Panc1 (cell line): Measurements from ENCODE around the gene ZBTB37.

Experiments
- POLR2AphosphoS5 ChIP-seq: IDR thresholded peaks from 2 replicates; pipeline ENCODE4 v1.6.1; 2012; ENCODE audit warnings: mild to moderate bottlenecking, low read depth, low read length, moderate library complexity
- SIN3A ChIP-seq: IDR thresholded peaks from 2 replicates; pipeline ENCODE4 v1.6.1; 2012; ENCODE audit warnings: low read depth, mild to moderate bottlenecking, low read length, moderate library complexity, borderline replicate concordance; ENCODE audit not compliant: insufficient read depth
- TCF7L2 ChIP-seq: IDR thresholded peaks from 2 replicates; pipeline ENCODE4 v1.6.1; 2011; ENCODE audit warnings: mild to moderate bottlenecking, low read depth, low read length, inconsistent platforms
- TF ChIP-seq, protein P1 (sequence below): fragments of 450-650 bp; IDR thresholded peaks from 2 replicates; pipeline ENCODE4 v1.5.1; 2017; ENCODE audit warnings: mild to moderate bottlenecking
- TF ChIP-seq, protein P2 (sequence below), 2 experiments: IDR thresholded peaks; 2 replicates each; pipeline ENCODE4 v1.6.1; 2011 to 2012; ENCODE audit warnings: low read depth in 2 of 2, control low read depth in 1 of 2, low read length in 1 of 2, mild to moderate bottlenecking in 1 of 2, moderate library complexity in 1 of 2; ENCODE audit not compliant: insufficient read depth in 1 of 2

DNA sequence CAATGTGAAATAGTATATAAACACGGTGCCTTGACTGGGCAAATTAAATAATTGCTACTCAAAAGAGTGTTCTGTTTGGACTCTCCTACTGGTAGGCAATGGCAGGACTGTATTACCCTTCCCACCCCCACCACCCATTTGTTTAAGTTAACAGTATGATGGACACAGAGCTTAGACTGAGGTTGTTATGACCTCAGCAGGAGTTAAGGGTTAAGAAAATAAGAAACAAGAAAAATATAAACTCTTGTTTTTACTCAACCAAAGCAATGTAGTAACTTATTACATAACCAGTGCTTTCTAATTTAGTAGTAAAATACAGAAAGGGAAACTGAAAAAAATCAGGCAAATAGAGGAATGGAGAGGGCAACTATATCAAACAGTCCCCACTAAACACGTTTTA lies 68.9 kb downstream of the ZBTB37 start:
- TF ChIP-seq POLR2AphosphoS5, result no peak
- TF ChIP-seq, protein P1, sequence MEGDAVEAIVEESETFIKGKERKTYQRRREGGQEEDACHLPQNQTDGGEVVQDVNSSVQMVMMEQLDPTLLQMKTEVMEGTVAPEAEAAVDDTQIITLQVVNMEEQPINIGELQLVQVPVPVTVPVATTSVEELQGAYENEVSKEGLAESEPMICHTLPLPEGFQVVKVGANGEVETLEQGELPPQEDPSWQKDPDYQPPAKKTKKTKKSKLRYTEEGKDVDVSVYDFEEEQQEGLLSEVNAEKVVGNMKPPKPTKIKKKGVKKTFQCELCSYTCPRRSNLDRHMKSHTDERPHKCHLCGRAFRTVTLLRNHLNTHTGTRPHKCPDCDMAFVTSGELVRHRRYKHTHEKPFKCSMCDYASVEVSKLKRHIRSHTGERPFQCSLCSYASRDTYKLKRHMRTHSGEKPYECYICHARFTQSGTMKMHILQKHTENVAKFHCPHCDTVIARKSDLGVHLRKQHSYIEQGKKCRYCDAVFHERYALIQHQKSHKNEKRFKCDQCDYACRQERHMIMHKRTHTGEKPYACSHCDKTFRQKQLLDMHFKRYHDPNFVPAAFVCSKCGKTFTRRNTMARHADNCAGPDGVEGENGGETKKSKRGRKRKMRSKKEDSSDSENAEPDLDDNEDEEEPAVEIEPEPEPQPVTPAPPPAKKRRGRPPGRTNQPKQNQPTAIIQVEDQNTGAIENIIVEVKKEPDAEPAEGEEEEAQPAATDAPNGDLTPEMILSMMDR, result no peak
- TF ChIP-seq, protein P2, sequence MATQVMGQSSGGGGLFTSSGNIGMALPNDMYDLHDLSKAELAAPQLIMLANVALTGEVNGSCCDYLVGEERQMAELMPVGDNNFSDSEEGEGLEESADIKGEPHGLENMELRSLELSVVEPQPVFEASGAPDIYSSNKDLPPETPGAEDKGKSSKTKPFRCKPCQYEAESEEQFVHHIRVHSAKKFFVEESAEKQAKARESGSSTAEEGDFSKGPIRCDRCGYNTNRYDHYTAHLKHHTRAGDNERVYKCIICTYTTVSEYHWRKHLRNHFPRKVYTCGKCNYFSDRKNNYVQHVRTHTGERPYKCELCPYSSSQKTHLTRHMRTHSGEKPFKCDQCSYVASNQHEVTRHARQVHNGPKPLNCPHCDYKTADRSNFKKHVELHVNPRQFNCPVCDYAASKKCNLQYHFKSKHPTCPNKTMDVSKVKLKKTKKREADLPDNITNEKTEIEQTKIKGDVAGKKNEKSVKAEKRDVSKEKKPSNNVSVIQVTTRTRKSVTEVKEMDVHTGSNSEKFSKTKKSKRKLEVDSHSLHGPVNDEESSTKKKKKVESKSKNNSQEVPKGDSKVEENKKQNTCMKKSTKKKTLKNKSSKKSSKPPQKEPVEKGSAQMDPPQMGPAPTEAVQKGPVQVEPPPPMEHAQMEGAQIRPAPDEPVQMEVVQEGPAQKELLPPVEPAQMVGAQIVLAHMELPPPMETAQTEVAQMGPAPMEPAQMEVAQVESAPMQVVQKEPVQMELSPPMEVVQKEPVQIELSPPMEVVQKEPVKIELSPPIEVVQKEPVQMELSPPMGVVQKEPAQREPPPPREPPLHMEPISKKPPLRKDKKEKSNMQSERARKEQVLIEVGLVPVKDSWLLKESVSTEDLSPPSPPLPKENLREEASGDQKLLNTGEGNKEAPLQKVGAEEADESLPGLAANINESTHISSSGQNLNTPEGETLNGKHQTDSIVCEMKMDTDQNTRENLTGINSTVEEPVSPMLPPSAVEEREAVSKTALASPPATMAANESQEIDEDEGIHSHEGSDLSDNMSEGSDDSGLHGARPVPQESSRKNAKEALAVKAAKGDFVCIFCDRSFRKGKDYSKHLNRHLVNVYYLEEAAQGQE (IDR thresholded peaks at IDR 0.05; ENCODE audit: insufficient read depth in 1 of 2, low read depth in 2 of 2, low read length in 1 of 2), result no peak
- TF ChIP-seq TCF7L2, result no peak
- TF ChIP-seq SIN3A, result no peak
